Hippocampal formation (tissue), 2 donors: ENCODE results near the gene PGA5.
A peak's percentile ranks its signal among the peaks of the same experiment; 100 is the strongest.

Experiments used
- DNase-seq, 2 donors: peaks; one replicate each; lab custom pipeline; 2025; lab: John Stamatoyannopoulos, UW

The PGA5 gene

GRCh38 chr11:61267437-61267841, 26.5 kb downstream of the PGA5 start:
- no peak for DNase-seq

- no peak for DNase-seq
Observed at GRCh38 chr11:61268588-61269250, 27.7 kb downstream of the PGA5 start.

- DNase-seq: no peak
Observed at GRCh38 chr11:61270354-61271076, 29.5 kb downstream of the PGA5 start.

GRCh38 chr11:61272731-61273130, 31.8 kb downstream of the PGA5 start:
- no peak for DNase-seq

GRCh38 chr11:61273178-61274078, 32.5 kb downstream of the PGA5 start:
- DNase-seq: peak; percentile 25 to 38

GRCh38 chr11:61274084-61274483, 33.1 kb downstream of the PGA5 start:
- no peak for DNase-seq

GRCh38 chr11:61275191-61275590, 34.2 kb downstream of the PGA5 start:
- no peak for DNase-seq

- DNase-seq: no peak
Observed at GRCh38 chr11:61277186-61278000, 36.4 kb downstream of the PGA5 start.

GRCh38 chr11:61278001-61278470, 37.1 kb downstream of the PGA5 start:
- peak in 1 of 2 donors; percentile 42 for DNase-seq

- DNase-seq: no peak
Observed at GRCh38 chr11:61279934-61280659, 39.1 kb downstream of the PGA5 start.

GRCh38 chr11:61280883-61281580, 40.1 kb downstream of the PGA5 start:
- DNase-seq: no peak

GRCh38 chr11:61281581-61282250, 40.7 kb downstream of the PGA5 start:
- no peak for DNase-seq

GRCh38 chr11:61283613-61284012, 42.6 kb downstream of the PGA5 start:
- DNase-seq: no peak

- DNase-seq: no peak
Observed at GRCh38 chr11:61287338-61287977, 46.5 kb downstream of the PGA5 start.

GRCh38 chr11:61290905-61291690, 50.1 kb downstream of the PGA5 start:
- DNase-seq: no peak

- DNase-seq: no peak
Observed at GRCh38 chr11:61292356-61292755, 51.4 kb downstream of the PGA5 start.

- no peak for DNase-seq
Observed at GRCh38 chr11:61293867-61294716, 53.1 kb downstream of the PGA5 start.
